Small intestine (tissue), 7 donors: ENCODE data around the gene TRRAP. TPM values are rescaled to one million over a fixed set of nuclear protein-coding genes. Genes with fewer than 3 reads are reported as not detected.
A peak's percentile ranks its signal among the peaks of the same experiment; 100 is the strongest.
"Not testable (repeated sequence)": the region's sequence is repeated elsewhere in the genome, so short reads cannot be mapped to it uniquely, and the experiment has no call there.

ENCODE experiments used
- DNase-seq, 2 donors: peaks; one replicate each; pipeline versions ENCODE4 v3.0.0 to v3.0.0-alpha.2; 2013
- FAIRE-seq: peaks from 2 replicates; lab custom pipeline; 2012; peaks lifted over from hg19 to GRCh38; lab: Jason Lieb, UNC
- H3K27ac ChIP-seq, 3 donors: one replicate each; pipeline ENCODE4 v1.5.1; 2013; ENCODE audit warnings: low read length in 2 of 3, mild to moderate bottlenecking in 2 of 3, control low read depth in 1 of 3, inconsistent platforms in 1 of 3, low read depth in 1 of 3, moderate library complexity in 1 of 3
- H3K27me3 ChIP-seq, 3 donors: one replicate each; pipeline ENCODE4 v1.6.1; 2013; ENCODE audit warnings: low read length in 3 of 3, inconsistent platforms in 1 of 3; ENCODE audit not compliant: control insufficient read depth in 3 of 3, insufficient read depth in 3 of 3
- H3K36me3 ChIP-seq, 3 donors: one replicate each; pipeline ENCODE4 v1.6.1; 2013; ENCODE audit warnings: low read length in 3 of 3, inconsistent platforms in 1 of 3, low read depth in 1 of 3, mild to moderate bottlenecking in 1 of 3, moderate library complexity in 1 of 3; ENCODE audit not compliant: control insufficient read depth in 3 of 3, insufficient read depth in 2 of 3
- H3K4me1 ChIP-seq, 3 donors: one replicate each; pipeline ENCODE4 v1.6.1; 2013; ENCODE audit warnings: low read length in 2 of 3, inconsistent platforms in 1 of 3, low read depth in 1 of 3, mild to moderate bottlenecking in 1 of 3, moderate library complexity in 1 of 3; ENCODE audit not compliant: control insufficient read depth in 3 of 3, insufficient read depth in 2 of 3
- H3K4me3 ChIP-seq, 3 donors: one replicate each; pipeline ENCODE4 v1.5.1; 2013; ENCODE audit warnings: low read length in 3 of 3, control low read depth in 1 of 3, inconsistent platforms in 1 of 3, low read depth in 1 of 3, mild to moderate bottlenecking in 1 of 3, moderate library complexity in 1 of 3
- H3K9me3 ChIP-seq, 2 donors: one replicate each; pipeline ENCODE4 v1.6.1; 2013; ENCODE audit warnings: low read depth in 1 of 2, low read length in 1 of 2; ENCODE audit not compliant: control insufficient read depth in 2 of 2, insufficient read depth in 1 of 2
- WGBS, 3 donors: extraction: QIAGEN DNeasy Blood & Tissue Kit; methylation state at CpG; one replicate each; pipeline ENCODE4 v1.1.7; 2013; 5-methylcytosine and 5-hydroxymethylcytosine counted together
- polyA plus RNA-seq, 4 donors: library from polyadenylated mRNA; stranded (reverse) in 3 of 4; unstranded in 1 of 4; fragments of 200-250 nt in 3 of 4; fragments of 120-200 nt in 1 of 4; gene quantifications; one replicate each; pipeline versions ENCODE4 v1.2.1 to v1.2.3, GENCODE V29; 2013
- donor health status: healthy with polysubstance abuse.
- donor health status: control.
- donor health status: control.
- donor health status: Bipolar disorder and iron deficiency.
- donor health status: healthy.

The TRRAP gene
- polyA plus RNA-seq, 4 donors, result 5.4 to 26.0 (median 10.1) TPM

GRCh38 chr7:98869597-98870120 is 8.7 kb upstream of the TRRAP start, which contains the start of gene TMEM130:
Gene TMEM130 (minus strand): TSS chr7:98870014. CDS start chr7:98869861, 153 bp downstream.
- Histone ChIP-seq H3K36me3 (no peaks in the 10 kb centered on the region), H3K27ac (no peak within 1 kb of the TSS), H3K4me3 (peak within 1 kb of the TSS in 2 of 3 donors; percentile 19 to 37), H3K4me1 (no peaks in the 10 kb centered on the region), H3K9me3 (no peaks in the 10 kb centered on the region), H3K27me3 (peaks cover 16 to 39% (median 18%) of the 10 kb centered on the region in 3 donors)
- WGBS, 3 donors, result 1 to 4% (median 2%) methylated on average over 31 to 69 of the region's 69 CpGs
- DNase-seq, result peak in 1 of 2 donors; percentile 30
- no peak for FAIRE-seq

GRCh38 chr7:98870121-98870651 is 8.1 kb upstream of the TRRAP start:
- no peaks in the 10 kb centered on the region for H3K9me3 ChIP-seq
- DNase-seq, result peak in 1 of 2 donors; percentile 17
- H3K4me1 ChIP-seq, result no peaks in the 10 kb centered on the region
- WGBS, 3 donors, result 1 to 5% (median 2%) methylated on average over 15 to 35 of the region's 35 CpGs
- H3K27me3 ChIP-seq, result peaks cover 16 to 39% (median 18%) of the 10 kb centered on the region in 3 donors
- H3K27ac ChIP-seq, result no peak overlapping the region
- no peak for FAIRE-seq
- no peaks in the 10 kb centered on the region for H3K36me3 ChIP-seq
- peak overlapping the region in 2 of 3 donors; percentile 15 to 37 for H3K4me3 ChIP-seq

- Histone ChIP-seq H3K27me3 (peaks cover 16 to 39% (median 18%) of the 10 kb centered on the region in 3 donors), H3K9me3 (no peaks in the 10 kb centered on the region), H3K4me3 (no peak overlapping the region), H3K36me3 (no peaks in the 10 kb centered on the region), H3K4me1 (no peaks in the 10 kb centered on the region), H3K27ac (no peak overlapping the region)
- WGBS, 3 donors, result 69 to 80% (median 77%) methylated on average over 17 of the region's 17 CpGs
- FAIRE-seq (no peak), DNase-seq (no peak)
These were observed 7.4 kb upstream of the TRRAP start for GRCh38 chr7:98870807-98871491.

GRCh38 chr7:98872328-98872924 is 5.9 kb upstream of the TRRAP start:
- Histone ChIP-seq H3K4me1 (no peaks in the 10 kb centered on the region), H3K9me3 (no peaks in the 10 kb centered on the region), H3K36me3 (no peaks in the 10 kb centered on the region), H3K4me3 (no peak overlapping the region), H3K27me3 (peaks cover 16 to 35% (median 18%) of the 10 kb centered on the region in 3 donors), H3K27ac (no peak overlapping the region)
- FAIRE-seq, result no peak
- 58 to 65% (median 62%) methylated on average over 7 of the region's 7 CpGs for WGBS, 3 donors
- DNase-seq, result peak in 1 of 2 donors; percentile 11

GRCh38 chr7:98873610-98874009 is 4.7 kb upstream of the TRRAP start:
- not testable (repeated sequence) for H3K4me1 ChIP-seq, H3K9me3 ChIP-seq, DNase-seq, H3K27ac ChIP-seq, FAIRE-seq, H3K36me3 ChIP-seq, H3K4me3 ChIP-seq
- 83 to 92% (median 85%) methylated on average over 11 of the region's 11 CpGs for WGBS, 3 donors
- peaks cover 15 to 26% (median 16%) of the 10 kb centered on the region in 3 donors for H3K27me3 ChIP-seq

GRCh38 chr7:98874942-98875341 is 3.4 kb upstream of the TRRAP start:
- no peak for DNase-seq
- H3K4me3 ChIP-seq, result no peak overlapping the region
- FAIRE-seq, result no peak
- WGBS, 3 donors, result 90 to 100% (median 93%) methylated on average over 1 of the region's 1 CpG
- H3K9me3 ChIP-seq, result no peaks in the 10 kb centered on the region
- peaks cover 0 to 6% (median 4%) of the 10 kb centered on the region in 3 donors for H3K4me1 ChIP-seq
- H3K27ac ChIP-seq, result no peak overlapping the region
- no peaks in the 10 kb centered on the region for H3K36me3 ChIP-seq
- peaks cover 4 to 18% (median 8%) of the 10 kb centered on the region in 3 donors for H3K27me3 ChIP-seq

- Histone ChIP-seq H3K27me3 (peaks cover 0 to 13% (median 8%) of the 10 kb centered on the region in 3 donors), H3K27ac (no peak overlapping the region), H3K4me3 (no peak overlapping the region), H3K9me3 (no peaks in the 10 kb centered on the region), H3K36me3 (peaks cover 0 to 2% (median 0%) of the 10 kb centered on the region in 3 donors), H3K4me1 (peaks cover 2 to 11% (median 5%) of the 10 kb centered on the region in 3 donors)
- no peak for DNase-seq
- FAIRE-seq, result no peak
- 79 to 85% (median 79%) methylated on average over 9 of the region's 9 CpGs for WGBS, 3 donors
These were observed 2.8 kb upstream of the TRRAP start for GRCh38 chr7:98875501-98875900.

- no peak overlapping the region for H3K27ac ChIP-seq
- FAIRE-seq (no peak), DNase-seq (no peak)
- H3K9me3 ChIP-seq, result no peaks in the 10 kb centered on the region
- H3K4me3 ChIP-seq, result no peak overlapping the region
- peaks cover 0 to 10% (median 0%) of the 10 kb centered on the region in 3 donors for H3K36me3 ChIP-seq
- WGBS, 3 donors, result 85 to 89% (median 89%) methylated on average over 6 of the region's 6 CpGs
- H3K4me1 ChIP-seq, result peaks cover 2 to 11% (median 5%) of the 10 kb centered on the region in 3 donors
- H3K27me3 ChIP-seq, result no peaks in the 10 kb centered on the region
These were observed 1.2 kb upstream of the TRRAP start for GRCh38 chr7:98877146-98877545.
